Stimulated activated CD8-positive, alpha-beta memory T cell treated with anti-CD3 and anti-CD28 coated beads, Interleukin-7, amount 100 ng/mL, for 24 hours (primary cell): ENCODE measurements around the gene DNAAF1.
"Not testable (repeated sequence)": the region's sequence is repeated elsewhere in the genome, so short reads cannot be mapped to it uniquely, and the experiment has no call there.

Source experiments
- DNase-seq: peaks from one replicate; pipeline ENCODE4 v3.0.0-alpha.2; 2020; ENCODE audit warnings: low read depth

DNAAF1 gene

DNA sequence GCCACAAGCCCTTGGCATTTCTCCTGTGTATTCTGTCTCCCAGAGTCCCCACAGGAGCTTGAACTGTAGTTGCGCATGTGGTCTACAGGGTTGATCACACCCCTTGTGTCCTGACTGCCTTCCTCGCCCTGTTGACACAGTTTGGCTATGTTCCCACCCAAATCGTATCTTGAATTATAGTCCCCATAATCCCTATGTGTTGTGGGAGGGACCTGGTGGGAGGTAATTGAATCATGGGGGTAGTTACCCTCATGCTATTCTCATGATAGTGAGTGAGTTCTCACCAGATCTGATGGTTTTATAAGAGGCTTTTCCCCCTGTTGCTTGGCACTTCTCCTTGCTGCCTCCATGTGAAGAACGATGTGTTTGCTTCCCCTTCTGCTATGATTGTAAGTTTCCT, 67.0 kb downstream of the DNAAF1 start:
- DNase-seq: no peak

- no peak for DNase-seq
These were observed 67.5 kb downstream of the DNAAF1 start for GRCh38 chr16:84212631-84213030.

DNA sequence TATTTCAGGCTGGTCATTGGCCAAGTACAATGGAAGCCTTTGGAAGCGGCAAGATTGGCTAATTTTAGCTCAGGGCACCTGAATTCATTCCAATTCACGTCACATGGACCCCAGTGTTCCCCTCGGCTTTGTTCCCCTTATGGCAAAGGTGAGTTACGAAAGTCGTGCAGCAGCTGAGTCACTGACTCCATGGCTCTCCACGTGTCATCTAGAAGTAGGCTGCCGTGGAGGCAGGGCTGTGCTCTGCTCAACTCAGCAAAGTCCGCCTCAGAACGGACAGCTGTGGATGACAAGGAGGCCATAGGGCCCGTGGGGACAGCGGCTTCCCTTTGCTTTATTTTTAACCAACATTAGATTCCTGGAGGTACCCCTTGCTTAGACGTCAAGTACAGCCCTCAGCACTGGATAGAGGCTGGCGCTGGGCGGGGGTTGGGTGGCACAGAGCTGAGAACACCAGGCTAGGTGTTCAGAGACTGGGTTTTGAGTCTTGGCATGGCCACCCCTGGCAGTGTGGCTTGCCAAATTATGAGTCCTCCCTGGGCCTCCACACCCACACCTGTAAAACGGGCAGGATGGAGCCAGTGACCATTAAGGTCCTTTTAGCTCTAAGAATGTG, 69.5 kb downstream of the DNAAF1 start:
- DNase-seq: no peak

DNA sequence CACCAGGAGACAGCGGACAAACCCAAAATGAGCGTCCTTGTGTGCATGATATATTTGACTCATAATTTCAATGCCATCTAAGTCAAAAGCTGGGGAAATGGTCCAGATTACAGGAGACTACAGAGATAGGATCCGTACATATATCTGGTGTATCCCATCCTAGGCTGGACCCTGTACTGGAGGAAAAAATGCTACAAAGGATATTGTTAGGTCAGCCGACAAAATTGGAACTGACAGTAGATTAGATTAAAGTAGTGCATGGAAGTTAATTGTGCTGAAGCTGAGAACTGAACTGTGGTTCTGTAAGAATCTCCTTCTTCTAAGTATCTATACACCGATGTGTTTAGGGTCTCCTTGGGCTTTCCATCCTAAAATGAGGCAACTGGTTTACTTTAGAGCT, 70.4 kb downstream of the DNAAF1 start:
- DNase-seq: no peak

DNA sequence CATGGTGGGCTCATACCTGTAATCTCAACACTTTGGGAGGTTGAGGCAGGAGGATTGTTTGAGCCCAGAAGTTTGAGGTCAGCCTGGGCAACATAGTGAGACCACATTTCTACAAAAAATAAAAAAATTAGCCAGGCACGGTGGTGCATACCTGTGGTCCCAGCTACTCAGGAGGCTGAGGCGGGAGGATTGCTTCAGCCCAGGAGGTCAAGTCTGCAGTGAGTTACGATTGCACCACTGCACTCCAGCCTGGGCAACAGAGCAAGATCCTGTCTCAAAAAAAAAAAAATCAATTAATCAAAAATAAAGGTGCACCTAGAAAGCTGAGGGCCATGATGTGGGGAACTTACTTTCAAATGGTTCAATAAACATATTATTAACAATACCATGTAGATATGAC, 71.0 kb downstream of the DNAAF1 start:
- not testable (repeated sequence) for DNase-seq

DNA sequence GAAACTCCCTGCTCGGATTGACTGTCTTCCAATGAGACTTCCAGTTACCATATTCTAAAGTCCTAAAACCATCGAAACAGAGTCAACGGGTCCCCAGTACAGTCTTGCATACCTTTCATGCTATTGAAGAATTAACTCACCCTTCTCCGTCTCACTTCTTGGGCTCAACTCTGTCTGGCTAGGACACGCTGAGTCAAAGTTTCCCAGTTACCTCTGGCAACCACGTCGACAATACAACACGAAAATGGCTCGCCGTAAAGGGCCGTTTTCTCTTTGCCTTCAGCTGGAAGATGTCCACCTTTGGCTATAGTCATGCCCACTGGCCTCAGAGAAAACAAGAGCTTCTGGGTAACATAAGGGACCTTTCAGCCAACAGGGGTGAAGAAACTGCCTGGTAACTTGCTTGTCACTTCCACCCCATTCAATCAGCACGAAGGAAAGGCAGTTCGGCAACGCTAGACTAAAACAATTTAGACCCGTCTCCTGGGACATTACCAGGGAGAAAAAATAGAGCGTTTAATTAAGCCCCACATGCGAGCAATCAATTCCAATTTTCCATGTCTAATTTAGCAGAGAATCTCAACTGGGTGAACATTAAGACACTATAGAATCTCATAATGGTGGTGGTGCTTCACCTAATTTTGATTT, 73.2 kb downstream of the DNAAF1 start:
- DNase-seq: no peak

DNA sequence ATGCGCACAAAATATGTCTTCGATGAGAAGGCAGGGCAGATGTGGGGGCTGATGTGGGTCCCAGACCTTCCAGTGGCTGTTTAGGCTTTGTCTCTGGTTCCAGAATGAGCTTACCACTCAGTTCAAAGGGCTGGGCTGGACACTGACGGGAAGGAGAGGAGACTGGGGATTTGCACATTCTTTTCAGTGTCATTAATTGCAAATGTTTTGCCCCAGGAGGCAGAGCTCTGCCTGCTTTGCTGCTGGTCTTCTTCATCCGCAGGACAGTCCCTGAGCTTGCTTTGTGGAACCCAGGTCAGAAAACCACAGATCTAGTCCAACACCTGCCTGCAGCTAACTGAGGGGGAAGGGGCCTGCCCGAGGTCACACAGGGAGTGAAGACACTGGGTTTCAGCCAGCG, 73.8 kb downstream of the DNAAF1 start:
- DNase-seq: no peak

- no peak for DNase-seq
These were observed 75.7 kb downstream of the DNAAF1 start for GRCh38 chr16:84220851-84221250.

DNA sequence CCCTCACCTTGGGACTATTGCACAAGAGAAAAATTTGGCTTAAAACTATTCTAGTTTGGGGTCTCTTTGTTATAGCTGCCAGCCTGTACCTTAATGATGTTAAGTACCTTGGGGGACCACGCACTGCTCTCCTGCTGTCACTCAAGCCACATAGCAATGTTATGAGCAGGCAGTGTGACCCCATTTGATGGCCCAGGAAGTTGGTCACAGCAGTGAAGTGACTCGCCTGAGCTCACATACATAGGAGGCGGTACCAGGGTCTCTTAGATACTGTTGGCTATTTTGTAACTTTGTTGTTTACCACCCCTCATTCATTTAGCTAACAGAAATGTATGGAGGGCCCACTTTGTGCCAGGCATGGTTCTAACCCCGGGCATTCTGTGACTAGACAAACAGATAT, 78.3 kb downstream of the DNAAF1 start:
- DNase-seq: no peak

- no peak for DNase-seq
These were observed 79.4 kb downstream of the DNAAF1 start for GRCh38 chr16:84224554-84224953.

DNA sequence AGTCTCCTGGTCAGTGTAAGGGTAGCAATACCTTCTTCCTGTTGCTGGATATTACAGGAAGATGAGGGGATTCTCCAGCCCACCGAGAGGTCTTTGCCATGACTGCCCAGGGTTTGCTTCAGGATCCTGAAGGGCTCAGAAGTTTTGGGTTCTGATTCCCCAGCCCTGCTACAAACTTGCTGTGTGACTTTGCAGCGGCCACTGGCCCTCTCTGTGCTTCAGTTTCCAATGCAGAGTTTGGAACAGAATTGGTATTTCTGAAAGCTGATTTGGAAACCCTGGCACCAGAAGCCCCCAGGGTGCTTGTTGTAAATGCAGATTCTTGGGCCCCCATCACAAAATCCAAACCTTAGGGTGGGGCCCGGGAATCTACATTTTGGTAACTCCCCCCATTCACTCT, 80.0 kb downstream of the DNAAF1 start:
- DNase-seq: no peak

- DNase-seq: no peak
These were observed 80.5 kb downstream of the DNAAF1 start for GRCh38 chr16:84225571-84225970.

- no peak for DNase-seq
These were observed 80.9 kb downstream of the DNAAF1 start for GRCh38 chr16:84226026-84226425.
